OCI-LY3 (cell line): ENCODE measurements around the gene HUS1B.

ENCODE experiments used
- EZH2phosphoT487 ChIP-seq: fragments of 200-600 bp; shearing (Covaris generic); IDR thresholded peaks from 2 replicates; pipeline ENCODE4 v1.6.1; 2018; ENCODE audit warnings: antibody characterized with exemption, mixed run types, low read depth
- TF ChIP-seq, protein P1 (sequence below): fragments of 200-600, 300-600 bp; sonication (generic); IDR thresholded peaks from 2 replicates; pipeline ENCODE4 v1.5.1; 2014; ENCODE audit warnings: antibody characterized with exemption, low read length, low read depth

DNA sequence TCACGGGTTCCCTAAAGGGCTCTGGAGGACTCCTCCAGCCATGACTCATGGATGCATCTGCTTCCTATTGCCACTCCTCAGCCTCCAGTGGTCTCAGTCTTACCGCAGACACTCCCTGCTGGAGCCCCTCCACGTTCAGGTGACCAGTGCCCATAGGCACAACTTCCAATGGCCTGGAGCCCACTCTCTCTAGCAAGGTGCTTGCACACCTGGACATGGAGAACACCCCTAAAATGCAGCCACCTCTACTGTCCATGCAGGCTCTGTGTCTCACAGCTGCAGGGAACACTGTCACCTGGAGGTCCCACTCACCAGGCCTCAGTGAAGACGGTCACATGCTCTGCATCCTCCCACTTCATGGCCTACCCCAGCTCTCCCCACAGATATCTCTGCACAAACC is 36.0 kb downstream of the HUS1B start:
- TF ChIP-seq, protein P1, sequence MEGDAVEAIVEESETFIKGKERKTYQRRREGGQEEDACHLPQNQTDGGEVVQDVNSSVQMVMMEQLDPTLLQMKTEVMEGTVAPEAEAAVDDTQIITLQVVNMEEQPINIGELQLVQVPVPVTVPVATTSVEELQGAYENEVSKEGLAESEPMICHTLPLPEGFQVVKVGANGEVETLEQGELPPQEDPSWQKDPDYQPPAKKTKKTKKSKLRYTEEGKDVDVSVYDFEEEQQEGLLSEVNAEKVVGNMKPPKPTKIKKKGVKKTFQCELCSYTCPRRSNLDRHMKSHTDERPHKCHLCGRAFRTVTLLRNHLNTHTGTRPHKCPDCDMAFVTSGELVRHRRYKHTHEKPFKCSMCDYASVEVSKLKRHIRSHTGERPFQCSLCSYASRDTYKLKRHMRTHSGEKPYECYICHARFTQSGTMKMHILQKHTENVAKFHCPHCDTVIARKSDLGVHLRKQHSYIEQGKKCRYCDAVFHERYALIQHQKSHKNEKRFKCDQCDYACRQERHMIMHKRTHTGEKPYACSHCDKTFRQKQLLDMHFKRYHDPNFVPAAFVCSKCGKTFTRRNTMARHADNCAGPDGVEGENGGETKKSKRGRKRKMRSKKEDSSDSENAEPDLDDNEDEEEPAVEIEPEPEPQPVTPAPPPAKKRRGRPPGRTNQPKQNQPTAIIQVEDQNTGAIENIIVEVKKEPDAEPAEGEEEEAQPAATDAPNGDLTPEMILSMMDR: no peak
- TF ChIP-seq EZH2phosphoT487: no peak
